ENCODE measurements around the gene SLC6A3.

DNA sequence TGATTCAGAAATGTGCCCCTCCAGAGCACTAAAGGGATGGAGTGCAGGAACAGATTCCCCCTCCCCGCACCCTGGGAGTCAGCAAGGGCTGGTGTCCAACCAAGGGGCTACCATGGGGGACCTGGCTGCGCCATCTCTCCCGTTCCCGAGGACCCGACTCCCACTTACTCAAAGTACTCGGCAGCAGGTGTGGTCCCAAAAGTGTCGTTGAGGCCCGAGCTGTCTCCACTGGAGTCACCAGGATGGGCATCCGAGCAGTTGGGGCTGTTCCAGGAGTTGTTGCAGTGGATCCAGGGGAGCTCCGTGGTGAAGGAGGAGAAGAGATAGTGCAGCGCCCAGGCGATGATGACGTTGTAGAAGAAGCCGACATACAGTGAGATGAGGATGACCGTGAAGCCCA, 12.9 kb downstream of the SLC6A3 start:
- TF ChIP-seq POLR2A (IDR thresholded peaks at IDR 0.05; ENCODE audit: low read length) (no peak), GATA1 (IDR thresholded peaks at IDR 0.05; ENCODE audit: low read depth, low read length) (no peak)
